ENCODE data around the gene NSUN2.

NSUN2 gene

GRCh38 chr5:6632324-6632887, 438 bp downstream of the NSUN2 start:
- Histone ChIP-seq H3K4me1 (ENCODE audit: control insufficient read depth, insufficient read depth, low read length) (no peaks in the 10 kb centered on the region; the same call in 1 of the 2 replicates), H3K27me3 (ENCODE audit: control insufficient read depth, insufficient read depth, low read length) (no peaks in the 10 kb centered on the region), H3K4me3 (ENCODE audit: low read length) (peak overlapping the region; percentile 57), H3K9me3 (ENCODE audit: control insufficient read depth, insufficient read depth, low read length) (no peaks in the 10 kb centered on the region), H3K36me3 (ENCODE audit: control insufficient read depth, insufficient read depth, low read length) (peaks cover 7% of the 10 kb centered on the region; the same call in 1 of the 2 replicates), H3K27ac (ENCODE audit: low read length) (no peak overlapping the region)
- DNase-seq (ENCODE audit: low read depth, low spot score) = no peak
- no CpG with 5 or more reads among the region's 33 CpGs for WGBS (ENCODE audit: insufficient coverage, insufficient read length)

DNA sequence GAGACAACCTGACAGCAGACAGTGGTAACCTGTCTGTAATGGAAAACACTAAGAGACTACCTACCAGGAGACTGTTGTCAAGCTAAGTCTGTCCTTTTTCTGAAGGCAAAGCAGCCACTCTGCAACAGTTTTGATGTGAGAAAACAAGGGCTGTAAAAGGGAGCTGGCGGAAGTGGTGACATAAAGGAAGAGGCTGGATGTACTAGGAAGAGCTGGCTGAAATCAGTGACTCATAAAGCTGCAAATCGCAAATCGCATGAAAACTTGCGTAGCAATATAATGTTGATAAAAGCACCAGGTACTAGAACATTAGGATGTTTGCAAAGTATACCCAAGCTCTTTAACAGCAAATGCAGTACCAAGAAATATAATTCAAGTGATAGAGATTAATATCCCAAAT, 1.4 kb downstream of the NSUN2 start:
- H3K9me3 ChIP-seq (ENCODE audit: control insufficient read depth, insufficient read depth, low read length) = no peaks in the 10 kb centered on the region
- no peak overlapping the region for H3K4me3 ChIP-seq (ENCODE audit: low read length)
- no peak for DNase-seq (ENCODE audit: low read depth, low spot score)
- no peak overlapping the region for H3K27ac ChIP-seq (ENCODE audit: low read length)
- H3K36me3 ChIP-seq (ENCODE audit: control insufficient read depth, insufficient read depth, low read length) = peaks cover 8% of the 10 kb centered on the region; the same call in 1 of the 2 replicates
- no peaks in the 10 kb centered on the region; the same call in 1 of the 2 replicates for H3K4me1 ChIP-seq (ENCODE audit: control insufficient read depth, insufficient read depth, low read length)
- WGBS (ENCODE audit: insufficient coverage, insufficient read length) = no CpG with 5 or more reads among the region's 4 CpGs
- no peaks in the 10 kb centered on the region for H3K27me3 ChIP-seq (ENCODE audit: control insufficient read depth, insufficient read depth, low read length)

DNA sequence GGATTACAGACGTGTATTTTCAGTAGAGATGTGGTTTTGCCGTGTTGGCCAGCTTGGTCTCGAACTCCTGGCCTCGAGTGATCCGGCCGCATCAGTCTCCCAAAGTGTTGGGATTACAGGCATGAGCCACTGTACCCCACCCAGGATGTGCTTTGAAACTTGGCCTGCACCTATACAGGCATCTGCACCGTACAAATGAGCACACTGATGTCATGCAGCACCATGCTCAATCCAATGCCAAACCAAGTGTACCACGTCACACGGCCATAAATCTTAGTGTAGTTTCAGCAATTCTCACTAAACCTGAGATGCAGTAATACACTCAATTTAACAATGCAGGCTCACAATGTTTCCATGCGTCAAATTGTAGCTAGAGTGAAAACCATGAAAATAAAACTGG, 6.3 kb downstream of the NSUN2 start:
- WGBS (ENCODE audit: insufficient coverage, insufficient read length) = no CpG with 5 or more reads among the region's 10 CpGs
- Histone ChIP-seq H3K4me3 (ENCODE audit: low read length) (no peak overlapping the region), H3K36me3 (ENCODE audit: control insufficient read depth, insufficient read depth, low read length) (peaks cover 28% of the 10 kb centered on the region; the same call in 1 of the 2 replicates)

GRCh38 chr5:6623941-6624340, 8.9 kb downstream of the NSUN2 start:
- no peaks in the 10 kb centered on the region for H3K9me3 ChIP-seq (ENCODE audit: control insufficient read depth, insufficient read depth, low read length)
- H3K4me1 ChIP-seq (ENCODE audit: control insufficient read depth, insufficient read depth, low read length) = no peaks in the 10 kb centered on the region
- no peak for DNase-seq (ENCODE audit: low read depth, low spot score)
- WGBS (ENCODE audit: insufficient coverage, insufficient read length) = no CpG with 5 or more reads among the region's 3 CpGs
- no peak overlapping the region for H3K27ac ChIP-seq (ENCODE audit: low read length)
- peaks cover 29% of the 10 kb centered on the region; the same call in 1 of the 2 replicates for H3K36me3 ChIP-seq (ENCODE audit: control insufficient read depth, insufficient read depth, low read length)
- no peaks in the 10 kb centered on the region for H3K27me3 ChIP-seq (ENCODE audit: control insufficient read depth, insufficient read depth, low read length)
- H3K4me3 ChIP-seq (ENCODE audit: low read length) = no peak overlapping the region

More for the DNA sequence above, 6.3 kb downstream of the NSUN2 start:
- Histone ChIP-seq H3K4me1 (ENCODE audit: control insufficient read depth, insufficient read depth, low read length) (no peaks in the 10 kb centered on the region), H3K27ac (ENCODE audit: low read length) (no peak overlapping the region), H3K9me3 (ENCODE audit: control insufficient read depth, insufficient read depth, low read length) (no peaks in the 10 kb centered on the region), H3K27me3 (ENCODE audit: control insufficient read depth, insufficient read depth, low read length) (no peaks in the 10 kb centered on the region)
- no peak for DNase-seq (ENCODE audit: low read depth, low spot score)

- WGBS (ENCODE audit: insufficient coverage, insufficient read length) = no CpG with 5 or more reads among the region's 4 CpGs
- no peak for DNase-seq (ENCODE audit: low read depth, low spot score)
- H3K9me3 ChIP-seq (ENCODE audit: control insufficient read depth, insufficient read depth, low read length) = no peaks in the 10 kb centered on the region
- no peaks in the 10 kb centered on the region for H3K4me1 ChIP-seq (ENCODE audit: control insufficient read depth, insufficient read depth, low read length)
- H3K27ac ChIP-seq (ENCODE audit: low read length) = no peak overlapping the region
- no peaks in the 10 kb centered on the region for H3K27me3 ChIP-seq (ENCODE audit: control insufficient read depth, insufficient read depth, low read length)
- H3K36me3 ChIP-seq (ENCODE audit: control insufficient read depth, insufficient read depth, low read length) = peaks cover 32% of the 10 kb centered on the region
- no peak overlapping the region for H3K4me3 ChIP-seq (ENCODE audit: low read length)
Observed at GRCh38 chr5:6623228-6623627, 9.6 kb downstream of the NSUN2 start.

GRCh38 chr5:6616632-6617031, 16.2 kb downstream of the NSUN2 start:
- Histone ChIP-seq H3K4me1 (ENCODE audit: control insufficient read depth, insufficient read depth, low read length) (no peaks in the 10 kb centered on the region), H3K27me3 (ENCODE audit: control insufficient read depth, insufficient read depth, low read length) (no peaks in the 10 kb centered on the region), H3K9me3 (ENCODE audit: control insufficient read depth, insufficient read depth, low read length) (no peaks in the 10 kb centered on the region), H3K4me3 (ENCODE audit: low read length) (no peak overlapping the region), H3K36me3 (ENCODE audit: control insufficient read depth, insufficient read depth, low read length) (peaks cover 46% of the 10 kb centered on the region), H3K27ac (ENCODE audit: low read length) (no peak overlapping the region)
- WGBS (ENCODE audit: insufficient coverage, insufficient read length) = no CpG with 5 or more reads among the region's 6 CpGs
- DNase-seq (ENCODE audit: low read depth, low spot score) = no peak

- Histone ChIP-seq H3K4me1 (ENCODE audit: control insufficient read depth, insufficient read depth, low read length) (no peaks in the 10 kb centered on the region), H3K36me3 (ENCODE audit: control insufficient read depth, insufficient read depth, low read length) (peaks cover 52% of the 10 kb centered on the region), H3K27ac (ENCODE audit: low read length) (no peak overlapping the region), H3K27me3 (ENCODE audit: control insufficient read depth, insufficient read depth, low read length) (no peaks in the 10 kb centered on the region), H3K4me3 (ENCODE audit: low read length) (no peak overlapping the region), H3K9me3 (ENCODE audit: control insufficient read depth, insufficient read depth, low read length) (no peaks in the 10 kb centered on the region)
- DNase-seq (ENCODE audit: low read depth, low spot score) = no peak
- no CpG with 5 or more reads among the region's 8 CpGs for WGBS (ENCODE audit: insufficient coverage, insufficient read length)
Observed at GRCh38 chr5:6615034-6615815, 17.6 kb downstream of the NSUN2 start.

- WGBS (ENCODE audit: insufficient coverage, insufficient read length) = no CpG with 5 or more reads among the region's 20 CpGs
- DNase-seq (ENCODE audit: low read depth, low spot score) = no peak
Observed at GRCh38 chr5:6611334-6612256, 21.2 kb downstream of the NSUN2 start.

DNA sequence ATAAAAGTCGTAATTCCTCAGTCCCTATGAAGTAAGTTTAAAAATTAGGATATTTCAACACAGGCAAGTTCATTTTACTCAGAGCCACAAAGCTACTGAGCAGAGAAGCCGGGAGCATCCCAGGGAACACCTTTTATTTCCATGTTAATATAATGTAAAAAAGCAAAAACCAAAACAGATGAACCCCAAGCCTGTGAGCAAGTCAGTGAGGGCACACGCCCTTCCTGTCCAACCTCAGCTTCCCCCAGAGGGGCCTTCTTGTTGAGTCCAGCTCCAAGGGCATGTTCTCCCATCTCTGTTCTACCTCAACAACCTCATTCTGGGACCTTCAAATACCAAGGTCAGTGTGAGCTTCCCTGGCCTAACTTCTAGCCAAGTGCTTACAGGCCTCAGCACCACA, 24.8 kb downstream of the NSUN2 start:
- no CpG with 5 or more reads among the region's 3 CpGs for WGBS (ENCODE audit: insufficient coverage, insufficient read length)
- Histone ChIP-seq H3K4me1 (ENCODE audit: control insufficient read depth, insufficient read depth, low read length) (no peaks in the 10 kb centered on the region), H3K27me3 (ENCODE audit: control insufficient read depth, insufficient read depth, low read length) (no peaks in the 10 kb centered on the region; the same call in 1 of the 2 replicates), H3K4me3 (ENCODE audit: low read length) (no peak overlapping the region), H3K36me3 (ENCODE audit: control insufficient read depth, insufficient read depth, low read length) (peaks cover 52% of the 10 kb centered on the region), H3K27ac (ENCODE audit: low read length) (no peak overlapping the region), H3K9me3 (ENCODE audit: control insufficient read depth, insufficient read depth, low read length) (no peaks in the 10 kb centered on the region)
- DNase-seq (ENCODE audit: low read depth, low spot score) = no peak

More at GRCh38 chr5:6611334-6612256, 21.2 kb downstream of the NSUN2 start:
- Histone ChIP-seq H3K4me1 (ENCODE audit: control insufficient read depth, insufficient read depth, low read length) (no peaks in the 10 kb centered on the region), H3K4me3 (ENCODE audit: low read length) (no peak overlapping the region), H3K36me3 (ENCODE audit: control insufficient read depth, insufficient read depth, low read length) (peaks cover 61% of the 10 kb centered on the region), H3K9me3 (ENCODE audit: control insufficient read depth, insufficient read depth, low read length) (no peaks in the 10 kb centered on the region), H3K27me3 (ENCODE audit: control insufficient read depth, insufficient read depth, low read length) (no peaks in the 10 kb centered on the region), H3K27ac (ENCODE audit: low read length) (no peak overlapping the region)

- no CpG with 5 or more reads among the region's 5 CpGs for WGBS (ENCODE audit: insufficient coverage, insufficient read length)
- Histone ChIP-seq H3K4me1 (ENCODE audit: control insufficient read depth, insufficient read depth, low read length) (no peaks in the 10 kb centered on the region), H3K27ac (ENCODE audit: low read length) (no peak overlapping the region), H3K36me3 (ENCODE audit: control insufficient read depth, insufficient read depth, low read length) (peaks cover 49% of the 10 kb centered on the region), H3K27me3 (ENCODE audit: control insufficient read depth, insufficient read depth, low read length) (no peaks in the 10 kb centered on the region; the same call in 1 of the 2 replicates), H3K4me3 (ENCODE audit: low read length) (no peak overlapping the region), H3K9me3 (ENCODE audit: control insufficient read depth, insufficient read depth, low read length) (no peaks in the 10 kb centered on the region)
- DNase-seq (ENCODE audit: low read depth, low spot score) = no peak
Observed at GRCh38 chr5:6607559-6607936, 25.3 kb downstream of the NSUN2 start.

Measured in iPS DF 6.9 (cell line).